HepG2 (cell line): ENCODE data around the gene SMIM14. TPM values are rescaled to one million over a fixed set of nuclear protein-coding genes. Genes with fewer than 3 reads are reported as not detected.

ENCODE experiments used
- ARNTL ChIP-seq: sonication (generic); formaldehyde crosslinking; IDR thresholded peaks from 2 replicates; pipeline ENCODE4 v1.4.0; 2020; ENCODE audit warnings: mild to moderate bottlenecking, missing genetic modification reagents
- CREB1 ChIP-seq, 2 experiments: fragments of 450-650 bp in 1 of 2; IDR thresholded peaks; 2 replicates each; pipeline ENCODE4 v1.6.1; 2016 to 2017; ENCODE audit warnings: control low read depth in 1 of 2, mild to moderate bottlenecking in 1 of 2, missing compliant biosample characterization in 1 of 2, missing genetic modification characterization in 1 of 2
- FOXO1 ChIP-seq: sonication (generic); formaldehyde crosslinking; IDR thresholded peaks from 2 replicates; pipeline ENCODE4 v1.4.0; 2020; ENCODE audit warnings: missing genetic modification reagents
- HMG20B ChIP-seq: conservative IDR thresholded peaks from 2 replicates; pipeline ENCODE4 v1.6.1; 2016; ENCODE audit warnings: missing genetic modification reagents, missing compliant biosample characterization
- IKZF1 ChIP-seq: fragments of 450-650 bp; IDR thresholded peaks from 2 replicates; pipeline ENCODE4 v1.7.1; 2016
- IKZF4 ChIP-seq: sonication (generic); formaldehyde crosslinking; IDR thresholded peaks from 2 replicates; pipeline ENCODE4 v1.5.1; 2020; ENCODE audit warnings: borderline replicate concordance, mild to moderate bottlenecking, low read depth, missing genetic modification reagents; ENCODE audit errors: not compliant biosample characterization
- KAT2B ChIP-seq: fragments of 150-350 bp; IDR thresholded peaks from 2 replicates; pipeline ENCODE4 v1.6.1; 2014; ENCODE audit warnings: low read depth, low read length, borderline replicate concordance
- KDM6A ChIP-seq: IDR thresholded peaks from 2 replicates; pipeline ENCODE4 v1.6.1; 2016; ENCODE audit warnings: low read depth
- MEIS1 ChIP-seq: sonication (generic); formaldehyde crosslinking; IDR thresholded peaks from 2 replicates; pipeline ENCODE4 v1.9.0; 2021; ENCODE audit warnings: mild to moderate bottlenecking, missing genetic modification reagents, moderate library complexity, borderline replicate concordance
- MEIS2 ChIP-seq: sonication (generic); formaldehyde crosslinking; IDR thresholded peaks from 2 replicates; pipeline ENCODE4 v1.9.0; 2021; ENCODE audit warnings: mild to moderate bottlenecking, missing genetic modification reagents
- SAP130 ChIP-seq: IDR thresholded peaks from 2 replicates; pipeline ENCODE4 v1.6.1; 2016; ENCODE audit warnings: low read depth
- SIN3B ChIP-seq: fragments of 150-350 bp; IDR thresholded peaks from 2 replicates; pipeline ENCODE4 v1.6.1; 2014; ENCODE audit warnings: low read length
- SRY ChIP-seq: sonication (generic); formaldehyde crosslinking; IDR thresholded peaks from 2 replicates; pipeline ENCODE4 v1.8.0; 2022; ENCODE audit warnings: mild to moderate bottlenecking, missing genetic modification reagents
- THYN1 ChIP-seq: sonication (generic); formaldehyde crosslinking; IDR thresholded peaks from 2 replicates; pipeline ENCODE4 v1.8.1; 2023; ENCODE audit warnings: low read depth, mild to moderate bottlenecking, moderate library complexity, missing genetic modification reagents, borderline replicate concordance
- ZFAT ChIP-seq: sonication (generic); formaldehyde crosslinking; conservative IDR thresholded peaks from 2 replicates; pipeline ENCODE4 v1.8.1; 2023; ENCODE audit warnings: missing genetic modification reagents, inconsistent platforms
- ZMYM3 ChIP-seq: sonication (generic); formaldehyde crosslinking; IDR thresholded peaks from 2 replicates; pipeline ENCODE4 v1.5.1; 2020; ENCODE audit warnings: mild to moderate bottlenecking, missing genetic modification reagents
- ZNF180 ChIP-seq: sonication (generic); formaldehyde crosslinking; IDR thresholded peaks from 2 replicates; pipeline ENCODE4 v1.4.0; 2020; ENCODE audit warnings: low read depth, missing genetic modification reagents, borderline replicate concordance
- ZNF234 ChIP-seq: sonication (generic); formaldehyde crosslinking; conservative IDR thresholded peaks from 2 replicates; pipeline ENCODE4 v1.5.1; 2020; ENCODE audit warnings: mild to moderate bottlenecking, missing genetic modification reagents
- ZNF24 ChIP-seq: fragments of 450-650 bp; IDR thresholded peaks from 2 replicates; pipeline ENCODE4 v1.6.1; 2017; ENCODE audit warnings: antibody characterized with exemption, mild to moderate bottlenecking
- ZNF3 ChIP-seq: IDR thresholded peaks from 2 replicates; pipeline ENCODE4 v1.7.0; 2017; ENCODE audit warnings: inconsistent platforms
- ZNF350 ChIP-seq: sonication (generic); formaldehyde crosslinking; IDR thresholded peaks from 2 replicates; pipeline ENCODE4 v1.4.0; 2020; ENCODE audit warnings: mild to moderate bottlenecking, low read depth, missing genetic modification reagents, borderline replicate concordance
- ZNF432 ChIP-seq: sonication (generic); formaldehyde crosslinking; IDR thresholded peaks from 2 replicates; pipeline ENCODE4 v1.5.0; 2020; ENCODE audit warnings: missing genetic modification reagents, mild to moderate bottlenecking, borderline replicate concordance
- ZNF441 ChIP-seq: sonication (generic); formaldehyde crosslinking; IDR thresholded peaks from 2 replicates; pipeline ENCODE4 v1.7.0; 2021; ENCODE audit warnings: missing genetic modification reagents, borderline replicate concordance
- ZNF607 ChIP-seq: sonication (generic); formaldehyde crosslinking; IDR thresholded peaks from 2 replicates; pipeline ENCODE4 v1.5.1; 2020; ENCODE audit warnings: missing genetic modification reagents, mild to moderate bottlenecking, borderline replicate concordance
- ZNF713 ChIP-seq: sonication (generic); formaldehyde crosslinking; IDR thresholded peaks from 2 replicates; pipeline ENCODE4 v1.4.0; 2020; ENCODE audit warnings: mild to moderate bottlenecking, missing genetic modification reagents
- ZNF788 ChIP-seq: sonication (generic); formaldehyde crosslinking; IDR thresholded peaks from 2 replicates; pipeline ENCODE4 v1.5.0; 2020; ENCODE audit warnings: mild to moderate bottlenecking, missing genetic modification reagents, borderline replicate concordance
- ZSCAN30 ChIP-seq: sonication (generic); formaldehyde crosslinking; IDR thresholded peaks from 2 replicates; pipeline ENCODE4 v1.5.0; 2020; ENCODE audit warnings: mild to moderate bottlenecking, missing genetic modification reagents
- ZSCAN31 ChIP-seq: sonication (generic); formaldehyde crosslinking; IDR thresholded peaks from 2 replicates; pipeline ENCODE4 v1.5.0; 2020; ENCODE audit warnings: low read depth, mild to moderate bottlenecking, missing genetic modification reagents
- polyA plus RNA-seq, 8 experiments: library from polyadenylated mRNA; depleted of rRNA in 3 of 8; stranded (reverse) in 7 of 8; unstranded in 1 of 8; fragments of >200 nt; fragmentation: Illumina TruSeq in 4 of 8; extraction: Trizol in 4 of 8; gene quantifications; 2 replicates each; pipeline versions ENCODE4 v1.2.1 to v1.2.3, GENCODE V29; 2011 to 2016; ENCODE audit warnings: low read depth in 4 of 8, missing spikeins in 1 of 8, mixed read lengths in 1 of 8; ENCODE audit not compliant: insufficient read depth in 1 of 8
- total RNA-seq, 5 experiments: library from RNA; depleted of rRNA; stranded (reverse); fragments of >200 nt; fragmentation: Illumina TruSeq; extraction: Trizol; gene quantifications; 2 replicates each; pipeline ENCODE4 v1.2.3, GENCODE V29; 2016; ENCODE audit warnings: low read depth in 1 of 5
- TF ChIP-seq, protein P1 (sequence below): IDR thresholded peaks from 2 replicates; pipeline ENCODE4 v1.6.1; 2012; ENCODE audit warnings: low read depth, low read length, improper control_type of control experiment
- TF ChIP-seq, protein P2 (sequence below): sonication (generic); formaldehyde crosslinking; IDR thresholded peaks from 2 replicates; pipeline ENCODE4 v1.8.0; 2022; ENCODE audit warnings: missing genetic modification reagents, low read depth, mild to moderate bottlenecking, borderline replicate concordance
- TF ChIP-seq, protein P3 (sequence below): sonication (generic); formaldehyde crosslinking; IDR thresholded peaks from 2 replicates; pipeline ENCODE4 v1.8.0; 2022; ENCODE audit warnings: missing genetic modification reagents, mild to moderate bottlenecking, borderline replicate concordance

Gene SMIM14
- total and polyA plus RNA-seq, 2 of the 13 experiments (the other 11 are each of a cell fraction or from before 2014, with no cell fraction given): 16.3 to 28.1 TPM

- TF ChIP-seq, protein P1, sequence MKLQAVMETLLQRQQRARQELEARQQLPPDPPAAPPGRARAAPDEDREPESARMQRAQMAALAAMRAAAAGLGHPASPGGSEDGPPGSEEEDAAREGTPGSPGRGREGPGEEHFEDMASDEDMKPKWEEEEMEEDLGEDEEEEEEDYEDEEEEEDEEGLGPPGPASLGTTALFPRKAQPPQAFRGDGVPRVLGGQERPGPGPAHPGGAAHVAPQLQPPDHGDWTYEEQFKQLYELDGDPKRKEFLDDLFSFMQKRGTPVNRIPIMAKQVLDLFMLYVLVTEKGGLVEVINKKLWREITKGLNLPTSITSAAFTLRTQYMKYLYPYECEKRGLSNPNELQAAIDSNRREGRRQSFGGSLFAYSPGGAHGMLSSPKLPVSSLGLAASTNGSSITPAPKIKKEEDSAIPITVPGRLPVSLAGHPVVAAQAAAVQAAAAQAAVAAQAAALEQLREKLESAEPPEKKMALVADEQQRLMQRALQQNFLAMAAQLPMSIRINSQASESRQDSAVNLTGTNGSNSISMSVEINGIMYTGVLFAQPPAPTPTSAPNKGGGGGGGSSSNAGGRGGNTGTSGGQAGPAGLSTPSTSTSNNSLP: no peak
- no peak for TF ChIP-seq SIN3B
- TF ChIP-seq ZNF607 (CRISPR knock-in tag): no peak
- no peak for TF ChIP-seq ZNF234 (CRISPR knock-in tag)
- no peak for TF ChIP-seq ZNF180
- no peak for TF ChIP-seq FOXO1 (CRISPR knock-in tag)
- TF ChIP-seq ZNF24: no peak
- TF ChIP-seq MEIS1 (CRISPR knock-in tag): no peak
- TF ChIP-seq, protein P2, sequence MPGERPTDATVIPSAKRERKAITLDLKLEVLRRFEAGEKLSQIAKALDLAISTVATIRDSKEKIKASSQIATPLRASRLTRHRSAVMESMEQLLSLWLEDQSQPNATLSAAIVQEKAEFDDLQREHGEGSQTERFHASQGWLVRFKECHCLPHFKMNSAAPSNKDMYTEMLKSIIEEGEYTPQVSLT (CRISPR knock-in tag): no peak
- peak; percentile 53 for TF ChIP-seq SAP130 (CRISPR knock-in tag)
- TF ChIP-seq ZNF432 (CRISPR knock-in tag): no peak
- TF ChIP-seq ZNF713 (CRISPR knock-in tag): no peak
- TF ChIP-seq CREB1 (IDR thresholded peaks at IDR 0.05): no peak
- TF ChIP-seq CREB1 (CRISPR knock-in tag; IDR thresholded peaks at IDR 0.05): no peak
- no peak for TF ChIP-seq IKZF1
- TF ChIP-seq ARNTL (CRISPR knock-in tag): no peak
- no peak for TF ChIP-seq ZNF788 (CRISPR knock-in tag)
- TF ChIP-seq ZSCAN31 (CRISPR knock-in tag): no peak
- TF ChIP-seq ZNF3 (CRISPR knock-in tag): no peak
- peak; percentile 67; the same call in 1 of the 2 replicates for TF ChIP-seq KDM6A (CRISPR knock-in tag)
- no peak for TF ChIP-seq HMG20B (CRISPR knock-in tag)
- TF ChIP-seq ZFAT: no peak
- TF ChIP-seq ZNF350 (CRISPR knock-in tag): no peak
- no peak for TF ChIP-seq KAT2B
- no peak for TF ChIP-seq MEIS2 (CRISPR knock-in tag)
- TF ChIP-seq, protein P3, sequence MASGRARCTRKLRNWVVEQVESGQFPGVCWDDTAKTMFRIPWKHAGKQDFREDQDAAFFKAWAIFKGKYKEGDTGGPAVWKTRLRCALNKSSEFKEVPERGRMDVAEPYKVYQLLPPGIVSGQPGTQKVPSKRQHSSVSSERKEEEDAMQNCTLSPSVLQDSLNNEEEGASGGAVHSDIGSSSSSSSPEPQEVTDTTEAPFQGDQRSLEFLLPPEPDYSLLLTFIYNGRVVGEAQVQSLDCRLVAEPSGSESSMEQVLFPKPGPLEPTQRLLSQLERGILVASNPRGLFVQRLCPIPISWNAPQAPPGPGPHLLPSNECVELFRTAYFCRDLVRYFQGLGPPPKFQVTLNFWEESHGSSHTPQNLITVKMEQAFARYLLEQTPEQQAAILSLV (CRISPR knock-in tag): no peak
- 0 out of 2 replicates have a peak, but pooled peaks have one; percentile 51 for TF ChIP-seq ZNF441
- TF ChIP-seq ZMYM3: no peak; the same call in 1 of the 2 replicates
- TF ChIP-seq SRY (CRISPR knock-in tag): no peak
- TF ChIP-seq ZSCAN30 (CRISPR knock-in tag): no peak
- TF ChIP-seq IKZF4: no peak
- TF ChIP-seq THYN1 (CRISPR knock-in tag): no peak
These were observed 11.1 kb upstream of the SMIM14 start (continued) for GRCh38 chr4:39649639-39650265.
